Activated T-helper 2 cell treated with anti-CD3 and anti-CD28 coated beads, Interferon-gamma antibody, Interleukin-2, Interleukin-4, amounts not matched to agents 10 μg/mL and 5 μg/mL and 100 μg/mL, durations not matched to agents 14 hours and 24 hours and 36 hours (primary cell): Measurements from ENCODE around the gene LRRC55. TPM values are rescaled to one million over a fixed set of nuclear protein-coding genes. Genes with fewer than 3 reads are reported as not detected.

Experiments used
- DNase-seq: peaks from one replicate; pipeline ENCODE4 v3.0.0; 2021; ENCODE audit warnings: low spot score
- H3K27ac Mint-ChIP-seq: one replicate; pipeline ENCODE4 v1.8.0; 2021; ENCODE audit warnings: mixed read lengths
- H3K27me3 Mint-ChIP-seq: one replicate; pipeline ENCODE4 v1.8.0; 2021; ENCODE audit warnings: low read depth, mixed read lengths
- H3K36me3 Mint-ChIP-seq: one replicate; pipeline ENCODE4 v1.8.0; 2021; ENCODE audit warnings: low read depth, mixed read lengths
- H3K4me1 Mint-ChIP-seq: one replicate; pipeline ENCODE4 v1.8.0; 2021; ENCODE audit warnings: low read depth, mixed read lengths
- H3K4me3 Mint-ChIP-seq: one replicate; pipeline ENCODE4 v1.8.0; 2021; ENCODE audit warnings: low read depth, mild to moderate bottlenecking, moderate library complexity, mixed read lengths
- H3K9me3 Mint-ChIP-seq: one replicate; pipeline ENCODE4 v1.8.0; 2021; ENCODE audit warnings: mixed read lengths
- intact Hi-C: fragments of 100-400 bp; cut with micrococcal nuclease; formaldehyde crosslinking; loops from one replicate; pipeline ENCODE4 v1.15.1; 2023
- total RNA-seq: library from RNA; stranded (reverse); gene quantifications from 2 replicates; pipeline ENCODE4 v1.2.3, GENCODE V29; 2022

The LRRC55 gene
- total RNA-seq, 1 donor from 2014 or later: not detected

DNA sequence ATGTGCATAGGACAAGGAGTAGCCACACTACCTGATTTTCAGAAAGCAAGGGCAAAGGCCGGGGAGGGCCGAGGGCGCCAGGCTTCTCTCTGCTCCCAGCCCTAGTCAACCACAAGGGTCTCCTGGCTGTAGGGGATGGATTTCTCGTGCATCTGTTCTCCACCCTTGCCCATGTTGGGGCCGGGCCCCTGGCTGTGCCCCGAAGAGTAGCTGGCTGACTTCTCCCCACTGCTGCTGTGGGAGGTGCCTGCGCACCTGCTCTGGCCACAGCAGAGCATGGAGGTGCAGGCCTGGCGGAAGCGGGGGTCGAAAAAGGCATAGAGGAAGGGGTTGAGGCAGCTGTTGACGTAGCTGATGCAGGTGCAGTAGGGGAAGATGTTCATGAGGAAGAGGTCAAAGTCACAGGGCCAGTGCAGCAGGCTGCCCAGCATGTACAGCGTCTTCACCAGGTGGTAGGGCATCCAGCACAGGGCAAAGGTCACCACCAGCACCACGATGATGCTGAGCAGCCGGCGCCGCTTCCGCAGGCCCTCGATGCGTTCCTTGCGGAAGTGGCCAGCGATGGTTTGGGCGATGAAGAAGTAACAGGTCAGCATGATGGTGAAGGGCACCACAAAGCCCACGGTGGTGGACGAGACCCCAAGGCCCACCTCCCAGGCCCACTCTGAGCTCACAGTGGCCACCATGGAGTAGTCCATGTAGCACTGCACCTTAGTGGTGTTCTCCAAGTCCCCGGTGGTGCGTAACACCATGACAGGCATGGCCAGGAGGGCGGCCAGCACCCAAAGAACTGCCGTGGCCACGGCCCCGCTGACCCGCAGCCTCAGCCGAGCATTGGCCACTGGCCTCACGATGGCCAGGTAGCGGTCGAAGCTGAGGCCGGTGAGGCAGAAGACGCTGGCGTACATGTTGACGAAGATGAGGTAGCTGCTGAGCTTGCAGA is 54.3 kb downstream of the LRRC55 start:
- Mint-ChIP-seq H3K36me3 (no peaks in the 10 kb centered on the region), H3K4me1 (peaks cover 5% of the 10 kb centered on the region), H3K27ac (no peak overlapping the region), H3K4me3 (no peak overlapping the region), H3K9me3 (no peaks in the 10 kb centered on the region), H3K27me3 (peaks cover 40% of the 10 kb centered on the region)
- DNase-seq: no peak
- intact Hi-C loops: no loop called here

GRCh38 chr11:57237204-57237681 is 55.5 kb downstream of the LRRC55 start, which contains the start of gene APLNR:
APLNR (minus strand) TSS chr11:57237250; CDS start chr11:57237004, 246 bp downstream.
- no peak within 1 kb of the TSS for H3K27ac Mint-ChIP-seq
- peaks cover 5% of the 10 kb centered on the region for H3K4me1 Mint-ChIP-seq
- no peaks in the 10 kb centered on the region for H3K9me3 Mint-ChIP-seq
- H3K36me3 Mint-ChIP-seq: no peaks in the 10 kb centered on the region
- no peak for DNase-seq
- intact Hi-C loops: no loop called here
- H3K4me3 Mint-ChIP-seq: no peak within 1 kb of the TSS
- peaks cover 32% of the 10 kb centered on the region for H3K27me3 Mint-ChIP-seq

GRCh38 chr11:57239348-57239747 is 57.6 kb downstream of the LRRC55 start:
- no peak for DNase-seq
- Mint-ChIP-seq H3K4me3 (no peak overlapping the region), H3K4me1 (peaks cover 5% of the 10 kb centered on the region), H3K27me3 (peaks cover 22% of the 10 kb centered on the region), H3K27ac (no peak overlapping the region), H3K36me3 (no peaks in the 10 kb centered on the region), H3K9me3 (no peaks in the 10 kb centered on the region)
- intact Hi-C loops: no loop called here

- intact Hi-C loops: no loop called here
- peaks cover 8% of the 10 kb centered on the region for H3K4me1 Mint-ChIP-seq
- DNase-seq: no peak
- H3K27me3 Mint-ChIP-seq: peaks cover 16% of the 10 kb centered on the region
- no peaks in the 10 kb centered on the region for H3K36me3 Mint-ChIP-seq
- no peaks in the 10 kb centered on the region for H3K9me3 Mint-ChIP-seq
- H3K4me3 Mint-ChIP-seq: no peak overlapping the region
- no peak overlapping the region for H3K27ac Mint-ChIP-seq
These were observed 58.3 kb downstream of the LRRC55 start for GRCh38 chr11:57240007-57240406.

GRCh38 chr11:57240757-57241156 is 59.0 kb downstream of the LRRC55 start:
- H3K4me1 Mint-ChIP-seq: peaks cover 8% of the 10 kb centered on the region
- DNase-seq: no peak
- intact Hi-C loops: no loop called here
- H3K4me3 Mint-ChIP-seq: no peak overlapping the region
- no peaks in the 10 kb centered on the region for H3K36me3 Mint-ChIP-seq
- H3K27ac Mint-ChIP-seq: no peak overlapping the region
- peaks cover 11% of the 10 kb centered on the region for H3K27me3 Mint-ChIP-seq
- no peaks in the 10 kb centered on the region for H3K9me3 Mint-ChIP-seq

Other genes with a start within 250 kb of the LRRC55 start
- not detected in 2 replicates for gene OR5AK2, start 193.0 kb upstream of the LRRC55 start, total RNA-seq
- not detected in 2 replicates for gene APLNR, start 55.3 kb downstream of the LRRC55 start, total RNA-seq
- 15.6 and 16.5 TPM in 2 replicates for gene TNKS1BP1, start 143.0 kb downstream of the LRRC55 start, total RNA-seq
- gene SSRP1, start 153.9 kb downstream of the LRRC55 start, total RNA-seq: 214 and 218 TPM in 2 replicates
- gene P2RX3, start 156.4 kb downstream of the LRRC55 start, total RNA-seq: not detected in 2 replicates
- not detected in 2 replicates for gene PRG3, start 199.2 kb downstream of the LRRC55 start, total RNA-seq
- 0.18 TPM in 1 of 2 replicates, not detected in the other for gene PRG2, start 208.7 kb downstream of the LRRC55 start, total RNA-seq
- 174 and 189 TPM in 2 replicates for gene SLC43A3, start 245.2 kb downstream of the LRRC55 start, total RNA-seq